Upper lobe of left lung (tissue), 4 donors: ENCODE data around the gene TPCN1.

ENCODE experiments used
- POLR2AphosphoS5 ChIP-seq, 2 donors: sonication (generic); formaldehyde crosslinking; IDR thresholded peaks; one replicate each; pipeline ENCODE4 v1.5.1; 2017; ENCODE audit warnings: antibody characterized with exemption in 2 of 2
- TF ChIP-seq, protein P1 (sequence below), 6 experiments: fragments of 450-650 bp in 4 of 6; fragments of 200-600 bp in 2 of 6; sonication (generic) in 2 of 6; IDR thresholded peaks; one replicate each; pipeline ENCODE4 v1.5.1; 2016 to 2019; ENCODE audit warnings: antibody characterized with exemption in 6 of 6

DNA sequence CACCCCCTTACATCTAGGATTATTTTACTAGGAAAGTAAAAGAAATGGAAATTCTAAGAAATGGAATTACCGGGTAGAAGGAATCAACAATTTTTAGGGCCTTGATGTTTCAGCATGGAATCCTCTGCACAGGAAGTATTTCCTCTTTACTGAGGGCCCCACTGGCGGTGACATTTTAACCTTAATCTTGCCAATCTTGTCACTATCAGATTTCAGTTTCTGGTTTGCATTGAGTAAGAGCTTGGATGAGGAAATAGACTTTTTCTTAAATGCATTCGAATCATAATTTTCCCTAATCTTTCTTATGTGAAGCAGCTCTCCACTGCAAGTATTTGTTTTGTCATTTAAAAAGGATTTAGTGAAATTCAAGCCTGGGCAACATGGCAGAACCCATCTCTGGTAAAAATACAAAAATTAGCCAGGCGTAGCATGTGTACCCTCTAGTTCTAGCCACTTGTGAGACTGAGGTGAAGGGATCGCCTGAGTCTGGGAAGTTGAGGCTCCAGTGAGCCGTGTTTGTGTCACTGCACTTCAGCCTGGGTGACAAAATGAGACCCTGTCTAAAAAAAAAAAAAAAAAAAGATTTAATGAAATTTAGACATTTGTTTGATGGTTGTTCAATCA, 40.7 kb downstream of the TPCN1 start:
- TF ChIP-seq, protein P1, sequence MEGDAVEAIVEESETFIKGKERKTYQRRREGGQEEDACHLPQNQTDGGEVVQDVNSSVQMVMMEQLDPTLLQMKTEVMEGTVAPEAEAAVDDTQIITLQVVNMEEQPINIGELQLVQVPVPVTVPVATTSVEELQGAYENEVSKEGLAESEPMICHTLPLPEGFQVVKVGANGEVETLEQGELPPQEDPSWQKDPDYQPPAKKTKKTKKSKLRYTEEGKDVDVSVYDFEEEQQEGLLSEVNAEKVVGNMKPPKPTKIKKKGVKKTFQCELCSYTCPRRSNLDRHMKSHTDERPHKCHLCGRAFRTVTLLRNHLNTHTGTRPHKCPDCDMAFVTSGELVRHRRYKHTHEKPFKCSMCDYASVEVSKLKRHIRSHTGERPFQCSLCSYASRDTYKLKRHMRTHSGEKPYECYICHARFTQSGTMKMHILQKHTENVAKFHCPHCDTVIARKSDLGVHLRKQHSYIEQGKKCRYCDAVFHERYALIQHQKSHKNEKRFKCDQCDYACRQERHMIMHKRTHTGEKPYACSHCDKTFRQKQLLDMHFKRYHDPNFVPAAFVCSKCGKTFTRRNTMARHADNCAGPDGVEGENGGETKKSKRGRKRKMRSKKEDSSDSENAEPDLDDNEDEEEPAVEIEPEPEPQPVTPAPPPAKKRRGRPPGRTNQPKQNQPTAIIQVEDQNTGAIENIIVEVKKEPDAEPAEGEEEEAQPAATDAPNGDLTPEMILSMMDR (IDR thresholded peaks at IDR 0.05): no peak
- TF ChIP-seq POLR2AphosphoS5 (IDR thresholded peaks at IDR 0.05): no peak
